ENCODE results near the gene PAQR5. TPM values are rescaled to one million over a fixed set of nuclear protein-coding genes. Genes with fewer than 3 reads are reported as not detected.
A peak's percentile ranks its signal among the peaks of the same experiment; 100 is the strongest.

PAQR5 gene
- total RNA-seq, 1 experiment from 2014 or later: 2.0 TPM

- ATAC-seq: peak; percentile 98
- H3K36me3 ChIP-seq (ENCODE audit: control insufficient read depth, insufficient read depth, low read length): peaks cover 24% of the 10 kb centered on the region
- DNase-seq (ENCODE audit: low read depth, low spot score): peak; percentile 75
- H3K27ac ChIP-seq (ENCODE audit: low read length): peak within 1 kb of the TSS; percentile 96
- peaks cover 22% of the 10 kb centered on the region; the same call in 1 of the 2 replicates for H3K4me1 ChIP-seq (ENCODE audit: control insufficient read depth, insufficient read depth, low read length)
- H3K4me3 ChIP-seq (ENCODE audit: low read depth in 2 of 2, low read length in 2 of 2): peak within 1 kb of the TSS; percentile 65 to 84
- BruUV-seq (replicated peaks): TSS peak; percentile 87
- no peaks in the 10 kb centered on the region for H3K9me3 ChIP-seq (ENCODE audit: control insufficient read depth, insufficient read depth, low read depth, low read length)
- POLR2A ChIA-PET: interaction anchor here (0.6 to 0.9 kb wide), 4 partner anchors 14 to 253 kb away, joined by 3 to 11 read pairs (median 4); partner anchors contain the start of gene GLCE
- CTCF ChIA-PET: no interaction called here
- TF ChIP-seq REST (IDR thresholded peaks at IDR 0.05; ENCODE audit: insufficient read depth in 1 of 2, low read depth in 2 of 2, low read length in 1 of 2): no peak
- TF ChIP-seq SIN3A (IDR thresholded peaks at IDR 0.05; ENCODE audit: borderline replicate concordance, insufficient read depth, low read depth, low read length): peak; percentile 98
- peak; percentile 89 for TF ChIP-seq POLR2AphosphoS5 (IDR thresholded peaks at IDR 0.05; ENCODE audit: low read depth, low read length)
- TF ChIP-seq TCF7L2 (IDR thresholded peaks at IDR 0.05; ENCODE audit: low read depth, low read length): peak; percentile 67; the same call in 1 of the 2 replicates
- no peak for TF ChIP-seq CTCF (IDR thresholded peaks at IDR 0.05)
- no peaks in the 10 kb centered on the region for H3K27me3 ChIP-seq (ENCODE audit: control insufficient read depth, insufficient read depth, low read length)
- in situ Hi-C loops (cut with HindIII; ENCODE audit: low pct_unique_long_range_greater_than_20kb, low sequenced_read_pairs): no loop called here
- intact Hi-C loops (cut with micrococcal nuclease; ENCODE audit: unreplicated experiment): loop anchor here (5.0 kb wide), 1 partner anchor 357 kb away; no protein-coding TSS in a partner anchor
These were observed 115.3 kb downstream of the PAQR5 start, which contains the start of gene KIF23 for GRCh38 chr15:69413822-69414700. KIF23 (plus strand) TSS chr15:69414349; CDS start chr15:69414466, 117 bp downstream.

- peak; percentile 72 for ATAC-seq
- H3K36me3 ChIP-seq (ENCODE audit: control insufficient read depth, insufficient read depth, low read length): peaks cover 28% of the 10 kb centered on the region
- no TSS peak for BruUV-seq (replicated peaks)
- H3K4me1 ChIP-seq (ENCODE audit: control insufficient read depth, insufficient read depth, low read length): peaks cover 22% of the 10 kb centered on the region; the same call in 1 of the 2 replicates
- peak; percentile 67 for DNase-seq (ENCODE audit: low read depth, low spot score)
- H3K27me3 ChIP-seq (ENCODE audit: control insufficient read depth, insufficient read depth, low read length): no peaks in the 10 kb centered on the region
- in situ Hi-C loops (cut with HindIII; ENCODE audit: low pct_unique_long_range_greater_than_20kb, low sequenced_read_pairs): no loop called here
- POLR2A ChIA-PET: interaction anchor here (0.9 kb wide), 1 partner anchor 37 kb away, joined by 3 read pairs; no protein-coding TSS in a partner anchor
- H3K4me3 ChIP-seq (ENCODE audit: low read depth in 2 of 2, low read length in 2 of 2): peak overlapping the region; percentile 65 to 84
- intact Hi-C loops (cut with micrococcal nuclease; ENCODE audit: unreplicated experiment): loop anchor here (5.0 kb wide), 1 partner anchor 357 kb away; no protein-coding TSS in a partner anchor
- no peaks in the 10 kb centered on the region for H3K9me3 ChIP-seq (ENCODE audit: control insufficient read depth, insufficient read depth, low read depth, low read length)
- TF ChIP-seq CTCF (IDR thresholded peaks at IDR 0.05) (no peak), TCF7L2 (IDR thresholded peaks at IDR 0.05; ENCODE audit: low read depth, low read length) (no peak), SIN3A (IDR thresholded peaks at IDR 0.05; ENCODE audit: borderline replicate concordance, insufficient read depth, low read depth, low read length) (no peak; the same call in 1 of the 2 replicates), POLR2AphosphoS5 (IDR thresholded peaks at IDR 0.05; ENCODE audit: low read depth, low read length) (no peak), REST (IDR thresholded peaks at IDR 0.05; ENCODE audit: insufficient read depth in 1 of 2, low read depth in 2 of 2, low read length in 1 of 2) (no peak)
- peak overlapping the region; percentile 96 for H3K27ac ChIP-seq (ENCODE audit: low read length)
- CTCF ChIA-PET: no interaction called here
These were observed 116.0 kb downstream of the PAQR5 start for GRCh38 chr15:69414701-69415167.
